CD14-positive monocyte (primary cell): Measurements from ENCODE around the gene RUNDC1. TPM values are rescaled to one million over a fixed set of nuclear protein-coding genes. Genes with fewer than 3 reads are reported as not detected.

Experiments used
- DNase-seq, 3 donors: peaks; one replicate each; pipeline ENCODE4 v3.0.0-alpha.2; 2011 to 2022
- H2AFZ ChIP-seq: 2 replicates; pipeline ENCODE4 v1.6.0; 2012; ENCODE audit warnings: mild to moderate bottlenecking, low read depth, low read length, inconsistent platforms; ENCODE audit not compliant: insufficient read depth, poor library complexity, severe bottlenecking
- H3K27ac ChIP-seq, 2 donors: 1 replicate in 1 of 2; 2 replicates in 1 of 2; pipeline ENCODE4 v1.5.1; 2012 to 2013; ENCODE audit warnings: low read length in 2 of 2, control low read depth in 1 of 2, inconsistent platforms in 1 of 2, low read depth in 1 of 2, mild to moderate bottlenecking in 1 of 2
- H3K27me3 ChIP-seq, 2 donors: one replicate each; pipeline versions ENCODE4 v1.6.0 to v1.6.1; 2011 to 2013; ENCODE audit warnings: low read length in 2 of 2; ENCODE audit not compliant: control insufficient read depth in 2 of 2, insufficient read depth in 2 of 2
- H3K36me3 ChIP-seq, 2 donors: replicated peaks in 1 of 2; 1 replicate in 1 of 2; 2 replicates in 1 of 2; pipeline versions ENCODE4 v1.5.1 to v1.6.1; 2012 to 2013; ENCODE audit warnings: low read length in 2 of 2, control low read depth in 1 of 2, inconsistent platforms in 1 of 2, mild to moderate bottlenecking in 1 of 2; ENCODE audit not compliant: insufficient read depth in 2 of 2, control insufficient read depth in 1 of 2
- H3K4me1 ChIP-seq, 2 donors: 1 replicate in 1 of 2; 2 replicates in 1 of 2; pipeline versions ENCODE4 v1.5.1 to v1.6.1; 2012 to 2013; ENCODE audit warnings: low read length in 2 of 2, control low read depth in 1 of 2, inconsistent platforms in 1 of 2, mild to moderate bottlenecking in 1 of 2, moderate library complexity in 1 of 2; ENCODE audit not compliant: insufficient read depth in 2 of 2, control insufficient read depth in 1 of 2
- H3K4me2 ChIP-seq: replicated peaks from 2 replicates; pipeline ENCODE3; 2012; ENCODE audit warnings: low read length, moderate library complexity, mild to moderate bottlenecking; ENCODE audit not compliant: poor library complexity, severe bottlenecking; ENCODE audit errors: extremely low read depth
- H3K4me3 ChIP-seq, 3 experiments: fragments of 200-600 bp in 1 of 3; sonication (generic) in 1 of 3; replicated peaks in 1 of 3; 1 replicate in 2 of 3; 2 replicates in 1 of 3; pipeline ENCODE4 v1.5.1; 2011 to 2013; ENCODE audit warnings: low read length in 3 of 3, mild to moderate bottlenecking in 3 of 3, control low read depth in 2 of 3, low read depth in 2 of 3, inconsistent platforms in 1 of 3, moderate library complexity in 1 of 3
- H3K79me2 ChIP-seq: 2 replicates; pipeline ENCODE4 v1.6.0; 2012; ENCODE audit warnings: mild to moderate bottlenecking, control low read depth, inconsistent platforms, low read length, moderate library complexity; ENCODE audit not compliant: insufficient read depth
- H3K9ac ChIP-seq: 2 replicates; pipeline ENCODE4 v1.6.0; 2017; ENCODE audit warnings: low read length, mild to moderate bottlenecking; ENCODE audit not compliant: insufficient read depth, poor library complexity, severe bottlenecking
- H3K9me3 ChIP-seq, 2 donors: replicated peaks in 1 of 2; 1 replicate in 1 of 2; 2 replicates in 1 of 2; pipeline versions ENCODE4 v1.5.1 to v1.6.1; 2012 to 2013; ENCODE audit warnings: low read length in 2 of 2, control low read depth in 1 of 2; ENCODE audit not compliant: control insufficient read depth in 1 of 2, insufficient read depth in 1 of 2
- H4K20me1 ChIP-seq: 2 replicates; pipeline ENCODE4 v1.6.0; 2012; ENCODE audit warnings: mild to moderate bottlenecking, low read length, control low read depth, moderate library complexity; ENCODE audit not compliant: insufficient read depth
- H3K27ac Mint-ChIP-seq, 7 donors: one replicate each; pipeline ENCODE4 v1.8.0; 2020; ENCODE audit warnings: mild to moderate bottlenecking in 7 of 7, mixed read lengths in 7 of 7, moderate library complexity in 6 of 7, inconsistent platforms in 2 of 7
- H3K27me3 Mint-ChIP-seq, 3 donors: one replicate each; pipeline ENCODE4 v1.8.0; 2021 to 2022; ENCODE audit warnings: low read depth in 3 of 3, mild to moderate bottlenecking in 3 of 3, mixed read lengths in 3 of 3, moderate library complexity in 3 of 3, inconsistent platforms in 1 of 3
- H3K36me3 Mint-ChIP-seq, 2 donors: one replicate each; pipeline ENCODE4 v1.8.0; 2020; ENCODE audit warnings: mixed read lengths in 2 of 2, inconsistent platforms in 1 of 2, mild to moderate bottlenecking in 1 of 2
- H3K4me1 Mint-ChIP-seq: one replicate; pipeline ENCODE4 v1.8.0; 2020; ENCODE audit warnings: mild to moderate bottlenecking, mixed read lengths
- H3K4me3 Mint-ChIP-seq, 2 donors: one replicate each; pipeline ENCODE4 v1.8.0; 2020; ENCODE audit warnings: mild to moderate bottlenecking in 2 of 2, mixed read lengths in 2 of 2, moderate library complexity in 1 of 2
- H3K9me3 Mint-ChIP-seq, 7 donors: one replicate each; pipeline ENCODE4 v1.8.0; 2020 to 2022; ENCODE audit warnings: mixed read lengths in 7 of 7, mild to moderate bottlenecking in 6 of 7, moderate library complexity in 6 of 7, inconsistent platforms in 2 of 7
- CTCF ChIP-seq: fragments of 200-600 bp; IDR thresholded peaks from one replicate; pipeline ENCODE4 v1.8.0; 2022; ENCODE audit warnings: antibody characterized with exemption, mild to moderate bottlenecking
- WGBS: methylation state at CpG from one replicate; pipeline ENCODE4 v1.1.5; 2013; ENCODE audit warnings: missing lambda C conversion rate; ENCODE audit not compliant: insufficient coverage; 5-methylcytosine and 5-hydroxymethylcytosine counted together
- intact Hi-C, 2 donors: fragments of 100-400 bp; cut with micrococcal nuclease; formaldehyde crosslinking; loops; one replicate each; pipeline versions ENCODE4 v1.15.0 to v1.15.1; 2023
- polyA plus RNA-seq, 3 donors: library from polyadenylated mRNA; depleted of rRNA in 1 of 3; unstranded in 2 of 3; stranded (reverse) in 1 of 3; fragments of 300-500 nt in 2 of 3; fragments of >200 nt in 1 of 3; fragmentation: Illumina TruSeq in 2 of 3; gene quantifications; 1 replicate in 2 of 3; 2 replicates in 1 of 3; pipeline ENCODE4 v1.2.3, GENCODE V29; 2012 to 2021

RUNDC1 gene
- polyA plus RNA-seq, 3 donors: 7.5 to 10.3 (median 9.9) TPM

- peaks cover 9 to 15% of the 10 kb centered on the region in 2 donors for H3K36me3 Mint-ChIP-seq
Measured at GRCh38 chr17:42944211-42944610, 36.2 kb upstream of the RUNDC1 start.

GRCh38 chr17:42946812-42947211 lies 33.6 kb upstream of the RUNDC1 start:
- no peak overlapping the region for H3K4me3 ChIP-seq
- intact Hi-C loops: no loop called here
- no peaks in the 10 kb centered on the region for H3K9me3 ChIP-seq
- no peaks in the 10 kb centered on the region for H3K79me2 ChIP-seq
- H3K36me3 ChIP-seq: peaks cover 19 to 28% of the 10 kb centered on the region in 2 donors
- H3K9ac ChIP-seq: no peak overlapping the region
- no peaks in the 10 kb centered on the region for H4K20me1 ChIP-seq
- no peaks in the 10 kb centered on the region for H3K4me1 Mint-ChIP-seq
- TF ChIP-seq CTCF: no peak
- no CpG with 5 or more reads among the region's 1 CpG for WGBS
- H3K27ac ChIP-seq: no peak overlapping the region
- no peaks in the 10 kb centered on the region for H3K27me3 Mint-ChIP-seq
- H3K9me3 Mint-ChIP-seq: no peaks in the 10 kb centered on the region
- H3K27me3 ChIP-seq: no peaks in the 10 kb centered on the region
- no peak overlapping the region for H3K4me3 Mint-ChIP-seq
- no peak overlapping the region for H2AFZ ChIP-seq
- no peak overlapping the region for H3K4me2 ChIP-seq
- no peak overlapping the region for H3K27ac Mint-ChIP-seq
- H3K4me1 ChIP-seq: no peaks in the 10 kb centered on the region
- no peak for DNase-seq
- H3K36me3 Mint-ChIP-seq: peaks cover 32 to 40% of the 10 kb centered on the region in 2 donors

More at GRCh38 chr17:42944211-42944610, 36.2 kb upstream of the RUNDC1 start:
- Histone ChIP-seq H3K4me1 (no peaks in the 10 kb centered on the region), H3K4me3 (no peak overlapping the region), H3K9me3 (no peaks in the 10 kb centered on the region), H3K27me3 (no peaks in the 10 kb centered on the region), H4K20me1 (no peaks in the 10 kb centered on the region), H2AFZ (no peak overlapping the region), H3K9ac (no peak overlapping the region), H3K4me2 (no peak overlapping the region), H3K36me3 (peaks cover 1 to 2% of the 10 kb centered on the region in 2 donors), H3K79me2 (no peaks in the 10 kb centered on the region), H3K27ac (no peak overlapping the region)
- intact Hi-C loops: no loop called here
- DNase-seq: no peak
- whole genome bisulfite sequencing: no CpG with 5 or more reads among the region's 3 CpGs
- no peak for TF ChIP-seq CTCF
- H3K27me3 Mint-ChIP-seq: peaks cover 0 to 3% (median 0%) of the 10 kb centered on the region in 3 donors
- no peak overlapping the region for H3K4me3 Mint-ChIP-seq
- no peak overlapping the region for H3K27ac Mint-ChIP-seq
- H3K4me1 Mint-ChIP-seq: no peaks in the 10 kb centered on the region
- H3K9me3 Mint-ChIP-seq: peaks cover 0 to 2% (median 0%) of the 10 kb centered on the region in 7 donors
